Stomach (tissue), 9 donors: ENCODE results near the gene SERPINB10. TPM values are rescaled to one million over a fixed set of nuclear protein-coding genes. Genes with fewer than 3 reads are reported as not detected.

Experiments used
- DNase-seq, 2 donors: peaks; one replicate each; pipeline versions ENCODE4 v3.0.0 to v3.0.0-alpha.2; 2013 to 2019
- H3K27ac ChIP-seq, 5 donors: fragments of 200-600 bp in 4 of 5; sonication (generic) in 4 of 5; one replicate each; pipeline ENCODE4 v1.5.1; 2013 to 2019; ENCODE audit warnings: mild to moderate bottlenecking in 1 of 5, moderate library complexity in 1 of 5
- H3K27me3 ChIP-seq, 3 donors: fragments of 200-600 bp; sonication (generic); one replicate each; pipeline ENCODE4 v1.5.1; 2017 to 2019; ENCODE audit warnings: mixed run types in 1 of 3
- H3K36me3 ChIP-seq, 4 donors: fragments of 200-600 bp; sonication (generic); 1 replicate in 3 of 4; 2 replicates in 1 of 4; pipeline ENCODE4 v1.5.1; 2016 to 2019
- H3K4me1 ChIP-seq, 4 donors: fragments of 200-600 bp; sonication (generic); one replicate each; pipeline ENCODE4 v1.5.1; 2016 to 2019
- H3K4me3 ChIP-seq, 4 donors: fragments of 200-600 bp; sonication (generic) in 3 of 4; one replicate each; pipeline ENCODE4 v1.5.1; 2016 to 2019; ENCODE audit warnings: mild to moderate bottlenecking in 1 of 4
- H3K9me3 ChIP-seq, 4 donors: fragments of 200-600 bp; sonication (generic); one replicate each; pipeline ENCODE4 v1.5.1; 2016 to 2019
- EP300 ChIP-seq: sonication (generic); formaldehyde crosslinking; IDR thresholded peaks from one replicate; pipeline ENCODE4 v1.6.1; 2017; ENCODE audit warnings: antibody characterized with exemption
- POLR2A ChIP-seq, 4 donors: fragments of 450-650 bp; IDR thresholded peaks; one replicate each; pipeline ENCODE4 v1.6.1; 2016; ENCODE audit warnings: antibody characterized with exemption in 4 of 4, control low read depth in 2 of 4, mild to moderate bottlenecking in 1 of 4, moderate library complexity in 1 of 4
- POLR2AphosphoS5 ChIP-seq, 3 donors: sonication (generic); formaldehyde crosslinking; IDR thresholded peaks; one replicate each; pipeline ENCODE4 v1.6.1; 2016; ENCODE audit warnings: antibody characterized with exemption in 3 of 3
- WGBS, 5 donors: extraction: QIAGEN DNeasy Blood & Tissue Kit in 3 of 5; methylation state at CpG; one replicate each; pipeline versions ENCODE4 v1.1.5 to v1.1.7; 2013 to 2018; 5-methylcytosine and 5-hydroxymethylcytosine counted together
- intact Hi-C: fragments of 100-400 bp; cut with DNase I; formaldehyde crosslinking; loops from one replicate; pipeline ENCODE4 v1.15.1; 2023; ENCODE audit warnings: low total_unique reads
- polyA plus RNA-seq, 3 donors: library from polyadenylated mRNA; stranded (reverse); fragments of 200-250 nt; gene quantifications; one replicate each; pipeline ENCODE4 v1.2.3, GENCODE V29; 2013
- total RNA-seq, 5 donors: library from RNA; depleted of rRNA; stranded (reverse); fragments of >200 nt; gene quantifications; one replicate each; pipeline versions ENCODE4 v1.1.0 to v1.2.3, GENCODE V29; 2014 to 2016
- TF ChIP-seq, protein P1 (sequence below), 7 experiments: fragments of 450-650 bp in 4 of 7; fragments of 200-600 bp in 3 of 7; sonication (generic) in 3 of 7; IDR thresholded peaks; one replicate each; pipeline ENCODE4 v1.5.1; 2016 to 2019; ENCODE audit warnings: antibody characterized with exemption in 7 of 7, control low read depth in 2 of 7, mild to moderate bottlenecking in 1 of 7
- donor health status: healthy with polysubstance abuse.
- donor health status: Bipolar disorder and iron deficiency.
- donor health status: healthy.

Gene SERPINB10
- total and polyA plus RNA-seq, 8 donors, result 0.10 to 0.73 TPM; not detected in 6

GRCh38 chr18:63981719-63982118, 74.0 kb downstream of the SERPINB10 start:
- no peak for DNase-seq
- Histone ChIP-seq H3K36me3 (peaks cover 23 to 55% (median 49%) of the 10 kb centered on the region in 4 donors), H3K4me3 (no peak overlapping the region), H3K27me3 (no peaks in the 10 kb centered on the region), H3K27ac (no peak overlapping the region), H3K9me3 (no peaks in the 10 kb centered on the region), H3K4me1 (peaks cover 0 to 17% (median 8%) of the 10 kb centered on the region in 4 donors)
- 45 to 59% (median 48%) methylated on average over 2 of the region's 2 CpGs for WGBS, 5 donors
- intact Hi-C loops, result no loop called here
- TF ChIP-seq, protein P1, sequence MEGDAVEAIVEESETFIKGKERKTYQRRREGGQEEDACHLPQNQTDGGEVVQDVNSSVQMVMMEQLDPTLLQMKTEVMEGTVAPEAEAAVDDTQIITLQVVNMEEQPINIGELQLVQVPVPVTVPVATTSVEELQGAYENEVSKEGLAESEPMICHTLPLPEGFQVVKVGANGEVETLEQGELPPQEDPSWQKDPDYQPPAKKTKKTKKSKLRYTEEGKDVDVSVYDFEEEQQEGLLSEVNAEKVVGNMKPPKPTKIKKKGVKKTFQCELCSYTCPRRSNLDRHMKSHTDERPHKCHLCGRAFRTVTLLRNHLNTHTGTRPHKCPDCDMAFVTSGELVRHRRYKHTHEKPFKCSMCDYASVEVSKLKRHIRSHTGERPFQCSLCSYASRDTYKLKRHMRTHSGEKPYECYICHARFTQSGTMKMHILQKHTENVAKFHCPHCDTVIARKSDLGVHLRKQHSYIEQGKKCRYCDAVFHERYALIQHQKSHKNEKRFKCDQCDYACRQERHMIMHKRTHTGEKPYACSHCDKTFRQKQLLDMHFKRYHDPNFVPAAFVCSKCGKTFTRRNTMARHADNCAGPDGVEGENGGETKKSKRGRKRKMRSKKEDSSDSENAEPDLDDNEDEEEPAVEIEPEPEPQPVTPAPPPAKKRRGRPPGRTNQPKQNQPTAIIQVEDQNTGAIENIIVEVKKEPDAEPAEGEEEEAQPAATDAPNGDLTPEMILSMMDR (IDR thresholded peaks at IDR 0.05), result no peak
- TF ChIP-seq EP300 (no peak), POLR2AphosphoS5 (IDR thresholded peaks at IDR 0.05) (no peak), POLR2A (IDR thresholded peaks at IDR 0.05) (no peak)

DNA sequence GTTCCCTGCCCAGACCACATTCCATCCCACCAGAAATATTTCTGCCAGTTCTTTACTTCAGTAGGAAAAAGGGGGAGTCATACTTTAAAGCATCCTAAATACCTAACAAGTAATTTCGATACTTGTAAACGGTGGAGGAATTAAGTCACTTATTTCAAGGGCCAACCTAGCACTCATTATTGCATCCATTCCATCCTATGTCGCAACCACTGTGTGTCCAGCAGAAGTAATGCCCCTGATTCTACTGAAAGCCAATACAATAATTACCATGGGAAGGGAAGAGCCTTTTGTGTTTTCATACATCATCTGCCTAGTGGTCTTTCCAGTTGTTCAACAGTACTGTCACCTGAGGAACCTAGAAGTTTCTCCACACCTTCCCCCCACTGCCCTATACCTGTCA, 74.6 kb downstream of the SERPINB10 start:
- peaks cover 0 to 17% (median 8%) of the 10 kb centered on the region in 4 donors for H3K4me1 ChIP-seq
- intact Hi-C loops, result no loop called here
- H3K36me3 ChIP-seq, result peaks cover 23 to 62% (median 55%) of the 10 kb centered on the region in 4 donors
- WGBS, 5 donors, result 82 to 98% (median 92%) methylated on average over 3 of the region's 3 CpGs
- TF ChIP-seq, protein P1 (IDR thresholded peaks at IDR 0.05), result no peak
- TF ChIP-seq EP300, result no peak
- no peak for DNase-seq
- no peak overlapping the region for H3K4me3 ChIP-seq
- no peaks in the 10 kb centered on the region for H3K9me3 ChIP-seq
- no peaks in the 10 kb centered on the region for H3K27me3 ChIP-seq
- H3K27ac ChIP-seq, result no peak overlapping the region

Other genes with a start within 250 kb of the SERPINB10 start
- gene SERPINB3, start 246.1 kb upstream of the SERPINB10 start, total RNA-seq, result 1 to 10 TPM in 1 of 5 donors, not detected in 4; 1.8 TPM
- gene SERPINB3, start 246.1 kb upstream of the SERPINB10 start, polyA plus RNA-seq, result 10 to 100 TPM in 1 of 3 donors, under 1 TPM in 2; 0.61 to 46.5 (median 0.62) TPM
- 1 to 10 TPM in 1 of 5 donors, under 1 TPM in 1, not detected in 3; 0.37 to 7.1 TPM for gene SERPINB11, start 205.0 kb upstream of the SERPINB10 start, total RNA-seq
- gene SERPINB11, start 205.0 kb upstream of the SERPINB10 start, polyA plus RNA-seq, result 1 to 10 TPM in 1 of 3 donors, not detected in 2; 2.7 TPM
- gene SERPINB7, start 132.5 kb upstream of the SERPINB10 start, total RNA-seq, result not detected
- gene SERPINB7, start 132.5 kb upstream of the SERPINB10 start, polyA plus RNA-seq, result 1 to 10 TPM in 1 of 3 donors, under 1 TPM in 1, not detected in 1; 0.23 to 5.2 TPM
- gene SERPINB2, start 20.3 kb upstream of the SERPINB10 start, total RNA-seq, result 1 to 10 TPM in 1 of 5 donors, not detected in 4; 1.8 TPM
- 10 to 100 TPM in 1 of 3 donors, 1 to 10 TPM in 1, under 1 TPM in 1; 0.46 to 22.4 (median 4.1) TPM for gene SERPINB2, start 20.3 kb upstream of the SERPINB10 start, polyA plus RNA-seq
- gene HMSD, start 41.3 kb downstream of the SERPINB10 start, total RNA-seq, result not detected
- under 1 TPM; 0.10 to 0.31 (median 0.19) TPM for gene HMSD, start 41.3 kb downstream of the SERPINB10 start, polyA plus RNA-seq
- gene SERPINB8, start 62.1 kb downstream of the SERPINB10 start, total RNA-seq, result 10 to 100 TPM in 2 of 5 donors, 1 to 10 TPM in 3; 1.2 to 12.5 (median 9.5) TPM
- gene SERPINB8, start 62.1 kb downstream of the SERPINB10 start, polyA plus RNA-seq, result 10 to 100 TPM in 1 of 3 donors, 1 to 10 TPM in 2; 7.3 to 15.3 (median 7.4) TPM
- gene LINC00305, start 241.1 kb downstream of the SERPINB10 start, total RNA-seq, result not detected
- gene LINC00305, start 241.1 kb downstream of the SERPINB10 start, polyA plus RNA-seq, result not detected